ENCODE data around the gene CFAP299.

DNA sequence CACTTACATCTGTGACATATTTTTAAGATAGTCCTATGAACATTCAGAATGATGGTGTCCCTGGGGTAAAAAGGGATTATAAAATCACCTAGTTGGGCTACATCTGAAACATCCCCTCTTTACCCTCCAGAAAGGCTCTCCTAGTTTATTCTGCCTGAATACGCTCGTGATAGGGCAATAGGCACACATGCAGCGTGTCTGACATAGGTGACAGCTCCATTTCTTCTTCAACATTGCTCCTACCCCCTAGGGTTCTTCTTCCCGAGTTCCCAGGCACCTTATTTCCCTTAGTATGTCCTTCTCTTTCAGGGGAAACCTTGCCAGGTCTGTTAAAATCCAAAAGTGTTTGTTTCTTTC, 27.1 kb upstream of the CFAP299 start:
- TF ChIP-seq, protein P1, sequence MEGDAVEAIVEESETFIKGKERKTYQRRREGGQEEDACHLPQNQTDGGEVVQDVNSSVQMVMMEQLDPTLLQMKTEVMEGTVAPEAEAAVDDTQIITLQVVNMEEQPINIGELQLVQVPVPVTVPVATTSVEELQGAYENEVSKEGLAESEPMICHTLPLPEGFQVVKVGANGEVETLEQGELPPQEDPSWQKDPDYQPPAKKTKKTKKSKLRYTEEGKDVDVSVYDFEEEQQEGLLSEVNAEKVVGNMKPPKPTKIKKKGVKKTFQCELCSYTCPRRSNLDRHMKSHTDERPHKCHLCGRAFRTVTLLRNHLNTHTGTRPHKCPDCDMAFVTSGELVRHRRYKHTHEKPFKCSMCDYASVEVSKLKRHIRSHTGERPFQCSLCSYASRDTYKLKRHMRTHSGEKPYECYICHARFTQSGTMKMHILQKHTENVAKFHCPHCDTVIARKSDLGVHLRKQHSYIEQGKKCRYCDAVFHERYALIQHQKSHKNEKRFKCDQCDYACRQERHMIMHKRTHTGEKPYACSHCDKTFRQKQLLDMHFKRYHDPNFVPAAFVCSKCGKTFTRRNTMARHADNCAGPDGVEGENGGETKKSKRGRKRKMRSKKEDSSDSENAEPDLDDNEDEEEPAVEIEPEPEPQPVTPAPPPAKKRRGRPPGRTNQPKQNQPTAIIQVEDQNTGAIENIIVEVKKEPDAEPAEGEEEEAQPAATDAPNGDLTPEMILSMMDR (IDR thresholded peaks at IDR 0.05) = no peak
- TF ChIP-seq POLR2AphosphoS5 (IDR thresholded peaks at IDR 0.05) = no peak
